GM12865 (cell line): ENCODE results near the gene NSG1.

Source experiments
- DNase-seq: peaks from one replicate; pipeline ENCODE4 v3.0.0; 2010; ENCODE audit warnings: low read depth
- H3K4me3 ChIP-seq: 2 replicates; pipeline ENCODE4 v1.5.1; 2011; ENCODE audit warnings: mild to moderate bottlenecking, low read depth, low read length, control low read depth
- TF ChIP-seq, protein P1 (sequence below): IDR thresholded peaks from 2 replicates; pipeline ENCODE4 v1.5.1; 2011; ENCODE audit warnings: low read length, control low read depth, low read depth, inconsistent platforms; ENCODE audit not compliant: insufficient read depth; ENCODE audit errors: missing control alignments

Gene NSG1

DNA sequence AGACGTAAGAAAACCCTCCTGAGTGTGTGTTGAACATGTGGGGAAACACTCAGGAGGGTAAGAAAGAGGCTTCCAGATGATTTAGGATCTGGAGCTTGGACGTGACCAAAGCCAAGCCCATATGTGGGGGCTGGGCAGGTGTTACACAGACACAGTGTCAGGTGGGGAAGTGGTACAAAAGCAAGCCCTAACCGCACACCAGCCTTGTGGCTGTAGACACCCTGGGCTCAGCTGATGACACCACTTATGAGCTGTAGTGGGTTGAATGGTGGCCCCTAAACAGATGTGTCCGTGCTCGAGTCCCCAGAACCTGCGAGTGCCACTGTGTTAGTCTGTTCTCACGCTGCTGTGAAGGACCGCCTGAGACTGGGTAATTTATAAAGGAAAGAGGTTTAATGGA lies 25.0 kb upstream of the NSG1 start:
- DNase-seq, result no peak
- H3K4me3 ChIP-seq, result no peak overlapping the region
- TF ChIP-seq, protein P1, sequence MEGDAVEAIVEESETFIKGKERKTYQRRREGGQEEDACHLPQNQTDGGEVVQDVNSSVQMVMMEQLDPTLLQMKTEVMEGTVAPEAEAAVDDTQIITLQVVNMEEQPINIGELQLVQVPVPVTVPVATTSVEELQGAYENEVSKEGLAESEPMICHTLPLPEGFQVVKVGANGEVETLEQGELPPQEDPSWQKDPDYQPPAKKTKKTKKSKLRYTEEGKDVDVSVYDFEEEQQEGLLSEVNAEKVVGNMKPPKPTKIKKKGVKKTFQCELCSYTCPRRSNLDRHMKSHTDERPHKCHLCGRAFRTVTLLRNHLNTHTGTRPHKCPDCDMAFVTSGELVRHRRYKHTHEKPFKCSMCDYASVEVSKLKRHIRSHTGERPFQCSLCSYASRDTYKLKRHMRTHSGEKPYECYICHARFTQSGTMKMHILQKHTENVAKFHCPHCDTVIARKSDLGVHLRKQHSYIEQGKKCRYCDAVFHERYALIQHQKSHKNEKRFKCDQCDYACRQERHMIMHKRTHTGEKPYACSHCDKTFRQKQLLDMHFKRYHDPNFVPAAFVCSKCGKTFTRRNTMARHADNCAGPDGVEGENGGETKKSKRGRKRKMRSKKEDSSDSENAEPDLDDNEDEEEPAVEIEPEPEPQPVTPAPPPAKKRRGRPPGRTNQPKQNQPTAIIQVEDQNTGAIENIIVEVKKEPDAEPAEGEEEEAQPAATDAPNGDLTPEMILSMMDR, result no peak

DNA sequence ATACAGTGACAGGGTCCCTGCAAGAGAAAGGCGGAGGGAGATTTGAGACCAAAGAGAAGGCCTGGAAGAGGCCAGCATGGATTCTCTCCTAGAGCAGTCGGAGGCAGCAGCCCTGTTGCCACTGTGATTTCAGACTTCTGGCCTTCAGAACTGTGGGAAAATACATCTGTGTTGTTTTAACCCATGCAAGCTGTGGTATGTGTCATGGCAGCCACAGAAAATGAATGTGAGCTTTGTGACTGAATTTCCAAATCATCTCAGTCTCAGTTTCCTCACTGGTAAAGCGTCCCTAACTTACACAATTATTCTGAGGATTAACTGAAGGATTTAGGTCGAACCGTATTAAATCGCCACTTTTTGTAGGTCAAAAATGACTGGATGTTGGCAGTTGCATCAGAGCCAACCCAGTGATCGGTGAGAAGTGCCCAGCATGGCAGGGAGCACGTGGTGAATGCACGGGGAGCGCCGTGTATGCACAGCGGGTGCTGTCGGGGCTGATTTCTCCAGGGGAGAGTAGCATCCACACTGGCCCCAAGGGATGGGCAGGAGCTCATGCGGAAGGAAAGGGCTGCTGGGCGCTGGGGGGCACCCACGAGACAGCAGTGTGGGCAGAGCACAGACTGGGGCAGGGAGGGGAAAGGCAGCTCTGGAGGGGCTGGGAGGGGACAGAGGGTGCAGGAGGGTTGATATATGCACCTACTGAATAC lies 23.8 kb upstream of the NSG1 start:
- TF ChIP-seq, protein P1, result no peak
- H3K4me3 ChIP-seq, result no peak overlapping the region
- DNase-seq, result no peak

DNA sequence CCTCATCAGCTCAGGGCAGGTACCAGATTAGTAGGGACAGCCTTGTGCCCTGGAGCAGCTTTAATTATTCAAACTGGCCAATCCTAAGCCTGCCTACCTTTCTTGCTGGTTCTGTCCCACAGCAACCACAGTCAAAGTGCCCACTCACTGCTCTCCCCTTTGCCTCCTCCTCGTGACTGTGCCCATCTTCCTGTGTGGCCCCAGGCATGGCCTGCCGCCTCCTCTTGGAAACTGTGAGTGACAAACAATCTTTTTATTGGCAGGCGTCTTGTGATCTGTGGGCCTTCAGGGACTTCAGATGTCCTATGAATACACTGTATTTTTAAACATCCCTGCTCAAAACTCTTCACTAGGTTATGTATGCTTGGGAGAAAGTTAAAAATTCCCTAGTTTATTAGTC lies 22.8 kb upstream of the NSG1 start:
- TF ChIP-seq, protein P1, result no peak
- no peak for DNase-seq
- H3K4me3 ChIP-seq, result no peak overlapping the region

DNA sequence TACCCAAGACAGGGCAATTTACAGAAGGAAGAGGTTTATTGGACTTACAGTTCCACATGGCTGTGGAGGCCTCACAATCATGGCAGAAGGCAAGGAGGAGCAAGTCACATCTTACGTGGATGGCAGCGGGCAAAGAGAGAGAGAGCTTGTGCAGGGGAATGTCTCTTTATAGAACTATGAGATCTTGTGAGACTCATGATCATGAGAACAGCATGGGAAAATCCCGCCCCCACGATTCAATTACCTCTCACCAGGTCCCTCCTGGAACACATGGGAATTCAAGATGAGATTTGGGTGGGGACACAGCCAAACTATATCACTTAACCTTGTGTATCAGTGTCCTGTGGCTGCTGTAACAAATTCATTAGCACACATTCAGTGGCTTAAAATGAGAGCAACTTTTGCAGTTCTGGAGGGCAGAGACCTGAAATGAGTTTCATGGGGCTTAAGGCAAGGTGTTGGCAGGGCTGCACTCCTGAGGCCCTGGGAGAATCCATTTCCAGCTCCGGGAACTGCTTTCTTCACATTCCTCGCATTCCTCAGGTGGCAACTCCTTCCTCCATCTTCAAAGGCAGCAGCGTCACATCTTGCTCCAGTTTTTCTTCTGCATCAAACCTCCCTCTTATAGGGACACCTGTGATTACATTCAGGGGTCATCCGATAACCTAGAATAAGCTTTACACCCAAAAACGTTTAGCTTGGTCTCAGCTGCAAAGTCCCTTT lies 22.3 kb upstream of the NSG1 start:
- no peak overlapping the region for H3K4me3 ChIP-seq
- TF ChIP-seq, protein P1, result no peak
- DNase-seq, result no peak

DNA sequence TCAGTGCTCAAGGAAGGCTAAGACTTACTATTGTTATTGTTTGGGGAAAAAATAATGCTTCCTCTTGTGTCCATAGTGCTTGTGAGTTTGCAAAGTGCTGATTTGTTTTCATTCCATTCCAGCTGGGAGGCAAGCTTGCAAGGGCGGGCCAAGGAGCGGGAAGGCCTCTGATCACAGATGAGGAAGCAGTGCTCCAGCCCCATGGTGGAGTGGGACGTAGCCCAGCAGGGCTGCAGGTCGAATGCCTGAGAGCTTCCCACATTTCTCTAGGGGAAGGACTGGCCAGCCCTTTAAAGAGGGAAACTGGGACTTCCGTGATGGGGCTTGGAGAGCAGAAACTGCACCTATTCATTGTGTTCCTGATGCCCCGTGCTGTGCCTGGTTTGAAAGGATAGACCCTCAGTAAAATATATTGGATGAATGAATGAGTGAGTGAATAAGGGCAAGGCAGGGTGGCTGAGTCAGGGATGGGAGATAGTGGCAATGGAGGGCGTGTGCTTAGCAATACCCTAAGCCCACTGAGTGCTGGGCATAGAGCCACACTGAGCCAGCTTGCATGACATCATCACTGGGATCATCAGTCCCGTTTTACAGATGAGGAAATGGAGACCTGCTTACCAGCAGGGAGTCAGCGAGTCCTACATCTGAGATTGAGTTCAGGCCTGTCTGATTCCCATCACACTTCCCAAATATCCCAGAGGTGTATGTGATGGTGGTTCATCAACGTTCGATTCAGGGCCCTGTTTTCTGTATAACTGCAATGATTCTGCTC lies 17.9 kb upstream of the NSG1 start:
- no peak for DNase-seq
- TF ChIP-seq, protein P1, result no peak
- no peak overlapping the region for H3K4me3 ChIP-seq

DNA sequence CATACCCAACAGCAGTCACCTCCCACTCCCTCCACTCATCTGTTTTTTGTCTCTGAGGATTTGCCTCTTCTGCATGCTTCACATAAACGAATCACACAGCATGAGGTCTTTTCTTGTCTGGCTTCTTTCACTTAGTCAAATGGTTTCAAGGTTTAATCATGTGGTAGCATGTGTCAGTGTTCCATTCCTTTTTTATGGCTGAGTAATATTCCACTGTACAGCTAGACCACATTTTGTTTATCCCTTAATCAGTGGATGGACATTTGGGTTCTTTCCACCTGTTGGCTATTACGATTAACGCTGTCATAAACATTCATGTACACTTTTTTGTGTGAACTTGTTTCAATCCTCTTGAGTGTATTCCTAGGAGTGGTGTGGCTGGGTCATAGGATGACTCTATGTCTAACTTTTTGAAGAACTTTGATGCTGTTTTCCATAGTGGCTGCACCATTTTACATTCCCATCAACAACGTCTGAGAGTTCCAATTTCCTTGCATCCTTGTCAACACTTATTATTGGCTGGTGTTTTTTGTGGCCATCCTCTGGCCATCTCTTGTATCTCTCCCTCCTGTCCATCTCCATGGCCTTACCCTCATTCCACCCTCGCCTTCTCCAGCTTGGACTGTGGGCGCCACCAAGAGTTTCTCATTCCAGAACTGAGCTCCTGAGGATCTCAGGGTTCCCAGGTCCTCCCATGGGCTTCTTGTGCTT lies 12.4 kb upstream of the NSG1 start:
- no peak for DNase-seq
- TF ChIP-seq, protein P1, result no peak
- no peak overlapping the region for H3K4me3 ChIP-seq
